Measurements from ENCODE around the gene NEURL2.

GRCh38 chr20:45909817-45910669 lies 19.0 kb upstream of the NEURL2 start:
- TF ChIP-seq CTCF (IDR thresholded peaks at IDR 0.05 in 8 of 11, conservative IDR thresholded peaks at IDR 0.05 in 3 of 11) (no peak), POLR2A (IDR thresholded peaks at IDR 0.05) (no peak)

Measured in spleen (tissue), 7 donors.